Left renal pelvis (tissue), 4 donors: Measurements from ENCODE around the gene CYP4A11. TPM values are rescaled to one million over a fixed set of nuclear protein-coding genes. Genes with fewer than 3 reads are reported as not detected.
"Not testable (repeated sequence)": the region's sequence is repeated elsewhere in the genome, so short reads cannot be mapped to it uniquely, and the experiment has no call there.

ENCODE experiments used
- DNase-seq, 4 donors: peaks; one replicate each; pipeline ENCODE4 v3.0.0-alpha.2; 2013; ENCODE audit warnings: low read depth in 4 of 4, low spot score in 3 of 4
- polyA plus RNA-seq, 4 donors: library from polyadenylated mRNA; unstranded; fragments of 120-200 nt; gene quantifications; one replicate each; pipeline ENCODE4 v1.2.1, GENCODE V29; 2013; ENCODE audit not compliant: insufficient read length in 4 of 4

Gene CYP4A11, protein sequence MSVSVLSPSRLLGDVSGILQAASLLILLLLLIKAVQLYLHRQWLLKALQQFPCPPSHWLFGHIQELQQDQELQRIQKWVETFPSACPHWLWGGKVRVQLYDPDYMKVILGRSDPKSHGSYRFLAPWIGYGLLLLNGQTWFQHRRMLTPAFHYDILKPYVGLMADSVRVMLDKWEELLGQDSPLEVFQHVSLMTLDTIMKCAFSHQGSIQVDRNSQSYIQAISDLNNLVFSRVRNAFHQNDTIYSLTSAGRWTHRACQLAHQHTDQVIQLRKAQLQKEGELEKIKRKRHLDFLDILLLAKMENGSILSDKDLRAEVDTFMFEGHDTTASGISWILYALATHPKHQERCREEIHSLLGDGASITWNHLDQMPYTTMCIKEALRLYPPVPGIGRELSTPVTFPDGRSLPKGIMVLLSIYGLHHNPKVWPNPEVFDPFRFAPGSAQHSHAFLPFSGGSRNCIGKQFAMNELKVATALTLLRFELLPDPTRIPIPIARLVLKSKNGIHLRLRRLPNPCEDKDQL
- 10 to 100 TPM in 3 of 4 donors, 1 to 10 TPM in 1; 2.7 to 56.4 (median 32.6) TPM for polyA plus RNA-seq

DNA sequence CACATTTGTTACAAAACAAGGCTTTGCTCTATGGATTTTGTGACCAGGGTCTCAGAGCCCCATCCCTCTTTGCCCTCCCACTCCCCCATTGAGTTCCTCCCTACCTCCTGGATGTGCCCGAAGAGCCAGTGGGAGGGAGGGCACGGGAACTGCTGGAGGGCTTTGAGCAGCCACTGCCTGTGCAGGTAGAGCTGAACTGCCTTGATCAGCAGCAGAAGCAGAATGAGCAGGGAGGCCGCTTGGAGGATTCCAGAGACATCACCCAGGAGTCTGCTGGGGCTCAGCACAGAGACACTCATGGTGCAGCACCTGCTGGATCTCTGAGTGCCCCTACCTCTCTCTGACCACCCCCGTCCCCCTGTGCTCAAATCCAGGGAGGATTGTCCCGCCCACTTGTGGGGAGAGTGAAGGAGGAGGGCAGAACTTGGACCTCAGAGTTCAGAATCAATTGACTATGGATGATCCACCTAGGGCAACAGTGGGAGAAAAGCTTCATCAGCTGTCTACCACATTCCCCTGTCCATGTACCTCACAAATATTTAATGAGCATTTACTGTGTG is at the start of gene CYP4A11:
Gene CYP4A11, minus strand, starts transcription at position 342 of the 560 bp plus-strand sequence. Its CDS starts 43 bp downstream, at position 299.
- no peak for DNase-seq

DNA sequence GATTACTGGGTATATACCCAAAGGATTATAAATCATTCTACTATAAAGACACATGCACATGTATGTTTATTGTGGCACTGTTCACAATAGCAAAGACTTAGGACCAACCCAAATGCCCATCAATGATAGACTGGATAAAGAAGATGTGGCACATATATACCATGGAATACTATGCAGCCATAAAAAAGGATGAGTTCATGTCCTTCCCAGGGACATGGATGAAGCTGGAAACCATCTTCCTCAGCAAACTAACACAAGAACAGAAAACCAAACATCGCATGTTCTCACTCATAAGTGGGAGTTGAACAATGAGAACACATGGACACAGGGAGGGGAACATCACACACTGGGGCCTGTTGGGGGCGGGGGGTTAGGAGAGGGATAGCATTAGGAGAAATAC is 49.3 kb upstream of the CYP4A11 start:
- not testable (repeated sequence) for DNase-seq

DNA sequence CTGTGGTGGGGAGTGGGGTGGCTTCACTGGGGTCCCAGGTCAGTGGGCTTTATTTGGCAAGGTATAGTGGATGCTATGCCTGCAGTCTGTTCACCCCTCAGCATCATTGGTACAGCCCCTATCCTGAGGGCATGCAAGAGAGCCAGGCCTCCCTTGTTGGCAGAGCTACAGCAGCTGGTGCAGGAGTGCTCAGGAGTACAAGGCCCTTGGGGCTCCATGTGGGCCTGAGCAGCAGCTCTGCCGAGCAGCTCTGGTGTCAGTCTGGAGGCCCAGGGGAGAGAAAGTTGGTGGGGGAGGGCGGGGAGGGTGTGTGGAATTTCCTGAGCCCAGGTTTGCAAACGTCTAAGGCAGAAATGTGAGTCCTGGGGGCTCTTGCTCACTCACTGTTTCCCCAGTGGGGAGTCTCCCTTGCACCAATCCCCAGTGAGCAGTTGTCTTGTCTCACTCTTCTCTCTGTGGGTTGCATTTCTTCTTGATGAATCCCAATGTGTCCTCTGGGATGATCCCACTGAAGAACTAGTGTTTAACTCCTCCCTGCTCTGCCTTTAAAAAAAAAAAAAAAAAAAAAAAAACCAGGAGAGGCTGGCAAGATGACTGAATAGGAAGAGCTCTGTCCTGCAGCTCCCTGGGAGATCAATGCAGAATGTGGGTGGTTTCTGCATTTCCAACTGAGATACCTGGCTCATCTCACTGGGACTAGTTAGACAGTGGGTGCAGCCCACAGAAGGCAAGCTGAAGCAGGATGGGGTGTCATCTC is 42.7 kb upstream of the CYP4A11 start:
- DNase-seq, result no peak

DNA sequence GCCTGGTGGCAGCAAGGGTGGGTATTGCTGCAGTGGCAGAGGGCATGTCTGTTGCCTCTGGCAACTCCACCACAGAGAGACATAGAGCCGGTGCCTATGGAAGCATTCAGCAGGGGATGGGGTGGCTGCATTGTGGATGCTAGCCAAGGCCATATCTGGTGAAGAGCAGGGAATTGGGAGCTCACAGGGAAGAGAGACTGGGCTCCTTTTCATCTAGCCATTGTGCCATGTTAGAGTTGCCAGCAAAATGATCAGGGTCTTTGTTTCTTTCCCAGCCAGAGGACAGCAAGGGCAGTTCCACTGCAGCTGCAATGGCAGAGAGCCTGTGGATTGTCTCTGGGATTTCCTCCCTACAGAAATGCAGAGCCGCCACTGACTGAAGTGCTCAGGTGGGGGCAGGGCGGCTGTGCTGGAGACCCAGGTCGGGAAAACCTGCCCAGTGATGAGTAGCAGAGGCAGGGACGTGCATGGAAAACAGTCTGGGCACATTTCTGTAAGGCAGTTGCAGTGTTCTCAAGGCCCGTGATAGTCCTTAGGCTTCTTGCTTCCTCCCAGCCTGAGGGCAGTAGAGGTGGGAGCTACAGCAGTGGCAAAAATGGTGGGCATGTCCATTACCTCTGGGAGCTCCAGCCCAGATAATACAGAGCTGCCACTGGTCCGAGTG is 42.0 kb upstream of the CYP4A11 start:
- no peak for DNase-seq

DNA sequence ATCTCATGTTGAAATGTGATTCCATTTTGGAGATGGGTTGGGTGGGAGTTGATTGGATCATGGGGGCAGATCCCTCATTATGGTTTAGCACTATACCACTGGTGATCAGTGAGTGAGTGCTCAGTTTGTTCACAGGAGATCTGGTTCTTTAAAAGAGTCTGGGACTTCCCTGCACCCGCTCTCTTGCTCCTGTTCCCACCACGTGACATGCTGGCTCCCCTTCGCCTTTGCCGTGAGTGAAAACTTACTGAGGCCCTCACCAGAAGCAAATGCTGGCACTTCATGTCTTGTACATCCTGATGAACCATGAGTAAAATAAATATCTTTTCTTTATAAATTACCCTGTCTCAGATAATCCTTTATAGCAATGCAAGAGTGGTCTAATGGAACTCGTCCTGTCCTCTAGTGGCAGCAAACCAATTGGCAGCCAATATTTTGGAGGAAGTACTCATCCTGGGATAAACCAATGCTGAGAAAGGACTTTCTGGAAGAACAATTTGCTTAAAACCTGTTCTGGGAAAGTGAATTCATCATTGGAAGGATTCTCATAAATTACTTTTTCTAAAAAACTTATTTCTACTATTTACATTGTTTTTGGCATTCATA is 27.8 kb upstream of the CYP4A11 start:
- DNase-seq, result no peak

DNA sequence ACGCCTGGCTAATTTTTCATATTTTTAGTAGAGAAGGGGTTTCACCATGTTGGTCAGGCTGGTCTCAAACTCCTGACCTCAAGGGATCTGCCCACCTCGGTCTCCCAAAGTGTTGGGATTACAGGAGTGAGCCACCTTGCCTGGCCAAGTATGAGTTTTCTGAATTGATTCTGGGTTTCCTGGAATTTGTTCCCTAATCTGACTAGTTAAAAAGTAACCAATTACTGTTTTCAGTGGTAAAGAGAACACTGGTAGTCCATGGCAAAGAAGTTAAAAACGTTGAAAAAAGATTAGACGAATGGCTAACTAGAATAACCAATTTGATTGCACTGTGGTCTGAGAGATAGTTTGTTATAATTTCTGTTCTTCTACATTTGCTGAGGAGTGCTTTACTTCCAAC is 21.0 kb upstream of the CYP4A11 start:
- not testable (repeated sequence) for DNase-seq

DNA sequence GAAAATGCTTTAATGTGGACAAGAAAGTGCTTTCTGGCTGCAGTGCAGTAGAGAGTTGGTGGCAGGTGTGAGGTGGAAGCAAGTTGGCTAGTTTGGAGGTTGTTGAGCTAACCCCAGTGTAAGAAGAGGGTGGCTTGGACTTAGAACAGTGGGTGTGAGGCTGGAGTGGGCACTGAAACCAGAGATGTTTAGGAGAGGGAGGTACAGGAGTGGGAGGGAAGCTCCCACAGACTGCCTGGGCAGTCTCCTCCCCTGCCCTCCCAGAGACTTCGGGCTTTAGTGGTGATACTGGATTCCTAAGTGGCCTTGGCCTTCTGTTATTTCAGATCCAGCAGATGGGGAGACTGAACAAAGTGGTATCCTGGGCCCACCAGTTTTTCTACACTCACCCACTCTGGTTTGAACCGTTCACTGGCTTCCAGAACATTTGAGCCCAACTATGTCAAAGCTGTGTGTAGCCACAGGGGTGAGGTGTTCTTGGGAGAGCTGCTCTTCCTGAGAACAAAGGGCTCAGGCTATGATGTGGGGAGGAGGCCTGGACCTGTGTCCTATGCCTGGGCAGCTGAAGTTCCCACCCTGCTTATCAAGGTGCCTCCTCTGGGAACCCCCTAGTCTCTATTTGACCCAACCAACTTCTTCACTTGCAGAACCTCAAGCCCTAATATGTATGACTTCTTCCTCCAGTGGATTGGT is 19.9 kb upstream of the CYP4A11 start:
- DNase-seq, result no peak

DNA sequence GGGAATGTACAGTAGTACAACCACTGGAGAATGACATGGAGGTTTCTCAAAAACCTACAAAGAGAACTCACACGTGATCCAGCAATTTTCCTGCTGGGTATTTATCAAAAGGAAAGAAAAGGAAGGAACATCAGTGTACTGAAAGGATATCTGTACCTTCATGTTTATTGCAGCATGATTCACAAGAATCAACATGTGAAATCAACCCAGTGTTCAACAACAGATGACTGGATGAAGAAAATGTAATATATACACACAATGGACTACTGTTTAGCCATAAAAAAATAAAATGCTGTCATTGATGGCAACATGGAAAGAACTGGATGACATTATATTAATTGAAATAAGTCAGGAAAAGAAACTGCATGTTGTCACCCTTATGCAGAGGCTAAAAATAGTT is 19.0 kb upstream of the CYP4A11 start:
- DNase-seq, result no peak

DNA sequence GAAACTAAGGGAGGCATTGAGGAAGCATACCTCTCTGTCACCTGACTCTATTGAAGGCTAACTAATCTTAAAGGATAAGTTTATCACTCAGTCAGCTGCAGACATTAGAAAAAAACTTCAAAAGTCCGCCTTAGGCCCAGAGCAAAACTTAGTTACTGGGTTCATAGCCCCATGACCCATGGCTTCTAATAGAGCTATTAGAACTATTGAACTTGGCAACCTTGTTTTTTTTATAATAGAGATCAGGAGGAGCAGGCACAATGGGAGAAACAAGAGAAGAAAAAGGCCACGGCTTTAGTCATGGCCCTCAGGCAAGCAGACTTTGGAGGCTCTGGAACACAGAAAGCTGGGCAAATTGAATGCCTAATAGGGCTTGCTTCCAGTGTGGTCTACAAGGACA is 13.8 kb upstream of the CYP4A11 start:
- DNase-seq, result not testable (repeated sequence)

DNA sequence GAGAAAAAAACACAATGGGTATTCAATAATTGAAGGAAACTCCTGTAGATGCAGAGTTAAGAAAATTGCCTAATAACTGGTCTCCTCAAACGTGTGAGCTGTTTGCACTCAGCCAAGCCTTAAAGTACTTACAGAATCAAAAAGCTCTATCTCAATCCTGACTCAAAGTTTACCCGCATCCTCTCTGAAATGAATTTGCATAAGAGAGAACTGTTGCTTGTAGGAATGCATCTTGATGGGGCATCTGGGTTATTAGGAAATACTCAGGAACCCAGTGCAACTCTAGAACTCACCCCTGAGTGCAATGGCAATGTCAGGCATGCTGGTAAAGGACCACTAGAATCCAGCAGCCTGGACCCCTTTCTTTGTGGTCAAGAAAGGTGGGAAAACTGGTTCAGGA is 12.6 kb upstream of the CYP4A11 start:
- DNase-seq, result not testable (repeated sequence)

DNA sequence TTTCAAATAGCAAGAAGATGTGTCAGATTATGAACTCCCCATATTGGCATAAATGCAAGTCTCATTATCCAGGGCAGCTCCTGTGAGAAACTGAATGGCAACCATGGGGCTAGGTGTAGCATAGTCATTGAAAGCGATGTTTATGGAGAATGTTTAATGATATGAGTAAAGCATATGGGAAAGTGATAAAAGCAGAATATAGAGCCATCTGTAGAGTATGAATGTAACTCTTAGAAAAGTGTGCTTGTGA is 8.1 kb upstream of the CYP4A11 start:
- DNase-seq, result not testable (repeated sequence)

DNA sequence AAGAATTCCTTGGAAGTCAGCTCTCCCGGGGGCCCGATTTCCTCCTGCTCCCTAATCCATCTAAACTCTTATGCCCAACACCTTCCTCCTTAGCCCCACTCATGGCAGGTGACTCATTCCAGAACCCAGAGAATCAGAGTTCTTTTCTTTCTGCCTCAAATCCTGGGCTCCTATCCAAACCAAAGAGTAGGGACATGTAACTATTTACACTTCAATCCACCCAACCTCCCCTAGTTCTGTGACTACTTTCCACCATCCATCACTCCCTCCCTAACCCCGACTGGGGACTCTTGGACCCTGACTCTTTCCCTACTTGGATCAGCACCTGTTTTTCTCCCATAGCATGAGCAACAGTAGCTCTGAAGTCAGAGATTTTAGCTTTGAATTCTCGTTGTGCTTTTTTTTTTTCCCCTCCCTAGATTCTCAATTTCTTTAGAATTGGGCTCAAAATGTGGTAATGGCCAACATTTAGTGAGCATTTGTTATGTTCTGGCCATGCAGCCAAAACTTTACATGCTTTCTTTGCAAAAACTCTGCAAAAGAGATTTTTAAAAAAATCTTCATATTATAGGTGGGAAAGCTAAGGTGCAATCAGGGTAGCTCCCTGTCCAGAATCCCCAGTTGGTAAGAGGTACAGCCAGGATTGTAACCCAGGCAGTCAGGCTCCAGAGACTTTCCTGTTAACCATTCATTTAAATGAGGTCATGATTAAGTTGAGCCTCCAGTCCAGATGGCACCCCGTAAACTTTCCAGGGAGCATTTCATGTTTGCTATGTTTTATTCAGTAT is 7.5 kb upstream of the CYP4A11 start:
- no peak for DNase-seq

DNA sequence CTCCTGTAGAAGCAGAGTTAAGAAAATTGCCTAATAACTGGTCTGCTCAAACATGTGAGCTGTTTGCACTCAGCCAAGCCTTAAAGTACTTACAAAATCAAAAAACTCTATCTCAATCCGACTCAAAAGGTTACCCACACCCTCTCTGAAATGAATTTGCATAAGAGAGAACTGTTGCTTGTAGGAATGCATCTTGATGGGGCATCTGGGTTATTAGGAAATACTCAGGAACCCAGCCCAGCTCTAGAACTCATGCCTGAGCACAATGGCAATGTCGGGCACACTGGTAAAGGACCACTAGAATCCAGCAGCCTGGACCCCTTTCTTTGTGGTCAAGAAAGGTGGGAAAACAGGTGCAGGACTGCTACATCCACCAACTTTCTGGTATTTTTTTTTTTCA is 6.4 kb upstream of the CYP4A11 start:
- not testable (repeated sequence) for DNase-seq

DNA sequence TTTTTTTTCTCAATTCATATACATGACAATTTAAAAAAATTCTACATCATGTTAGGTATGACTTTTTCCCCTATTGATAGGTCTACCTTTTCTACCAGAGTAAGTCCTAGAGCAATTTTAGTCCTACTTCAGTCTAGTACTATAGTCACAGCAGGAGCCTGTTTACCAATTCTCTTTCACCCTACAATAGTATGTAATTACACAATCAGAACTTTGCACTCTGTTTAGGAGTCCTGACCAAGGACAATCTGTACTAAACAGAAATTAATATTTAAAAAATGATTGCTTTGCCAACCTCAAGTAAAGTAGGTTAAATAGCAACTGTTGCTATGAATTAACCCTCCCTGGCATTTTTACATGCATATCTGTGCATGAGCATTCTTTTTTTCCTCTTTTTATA is 810 bp upstream of the CYP4A11 start:
- no peak for DNase-seq

DNA sequence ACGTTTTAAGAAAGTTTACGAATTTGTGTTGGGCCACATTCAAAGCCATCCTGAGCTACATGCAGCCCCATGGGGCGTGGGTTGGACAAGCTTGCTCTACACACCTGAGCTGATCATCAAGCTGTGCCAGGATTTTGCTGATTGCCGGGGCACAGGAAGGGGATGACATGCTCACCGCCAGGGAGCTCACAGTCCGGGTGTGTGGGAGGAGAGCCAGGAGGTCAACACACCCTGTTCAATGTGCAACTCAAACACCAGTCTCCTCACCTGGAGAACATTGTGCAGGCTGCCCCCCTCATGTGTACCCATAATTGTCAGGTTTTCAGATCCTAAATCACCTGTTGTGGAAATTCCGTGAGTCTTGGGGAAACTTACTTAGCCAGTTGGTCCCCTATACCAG is 969 bp downstream of the CYP4A11 start:
- no peak for DNase-seq

DNA sequence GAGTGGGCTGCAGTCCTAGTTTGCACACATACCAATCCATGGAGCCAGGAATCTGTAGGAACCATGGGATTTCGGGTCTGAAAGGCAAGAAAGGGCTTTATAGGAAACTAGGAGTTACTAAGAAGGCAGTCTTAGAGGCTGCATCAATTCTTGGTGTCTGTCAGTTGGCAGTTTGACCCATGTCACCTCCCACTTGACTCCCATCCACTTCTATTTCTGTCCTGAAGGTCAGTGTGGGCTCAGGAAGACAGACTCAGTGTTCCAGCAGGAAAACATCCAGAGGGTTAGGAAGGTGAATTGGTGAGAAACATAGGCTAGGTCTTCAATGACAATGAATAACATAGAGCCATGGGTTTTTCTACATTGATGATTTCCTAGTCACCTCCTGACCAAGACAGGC is 4.0 kb downstream of the CYP4A11 start:
- DNase-seq, result no peak

DNA sequence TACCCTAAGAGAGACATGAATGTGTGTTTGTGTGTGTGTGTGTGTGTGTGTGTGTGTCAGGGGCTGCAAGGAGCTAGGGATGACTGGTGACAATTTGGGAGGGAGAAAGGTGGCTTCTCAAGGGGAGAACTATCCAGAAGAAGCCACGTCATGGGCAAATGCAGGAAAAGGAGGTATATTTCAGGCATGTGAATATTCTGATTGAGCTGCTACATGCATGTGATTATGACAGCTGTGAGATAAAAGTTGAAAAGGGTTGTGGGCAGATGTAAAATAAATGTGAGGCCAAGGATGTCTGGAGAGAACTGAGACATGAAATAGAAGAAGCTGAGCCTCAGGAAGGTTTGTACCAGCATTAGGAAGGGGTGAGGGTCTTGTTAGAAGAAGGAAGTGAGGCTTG is 4.5 kb downstream of the CYP4A11 start:
- no peak for DNase-seq

DNA sequence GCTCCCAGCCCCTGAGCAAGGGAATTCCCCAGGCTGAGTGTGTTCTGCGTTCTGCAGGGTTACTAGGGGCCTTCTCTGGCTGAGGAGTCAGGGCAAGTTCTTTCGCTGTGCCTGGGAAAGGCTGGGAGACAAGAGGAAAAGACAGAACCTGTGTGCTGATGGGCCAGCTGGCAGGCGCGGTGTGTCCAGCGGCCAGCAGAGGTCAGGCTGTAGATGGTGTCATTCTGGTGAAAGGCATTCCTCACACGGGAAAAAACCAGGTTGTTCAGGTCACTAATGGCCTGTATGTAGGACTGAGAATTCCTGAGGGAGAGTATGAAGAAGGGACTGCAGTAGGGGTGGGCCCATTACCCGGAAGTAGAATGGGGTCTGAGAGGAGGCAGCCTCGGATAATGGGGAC is 6.4 kb downstream of the CYP4A11 start:
- not testable (repeated sequence) for DNase-seq

DNA sequence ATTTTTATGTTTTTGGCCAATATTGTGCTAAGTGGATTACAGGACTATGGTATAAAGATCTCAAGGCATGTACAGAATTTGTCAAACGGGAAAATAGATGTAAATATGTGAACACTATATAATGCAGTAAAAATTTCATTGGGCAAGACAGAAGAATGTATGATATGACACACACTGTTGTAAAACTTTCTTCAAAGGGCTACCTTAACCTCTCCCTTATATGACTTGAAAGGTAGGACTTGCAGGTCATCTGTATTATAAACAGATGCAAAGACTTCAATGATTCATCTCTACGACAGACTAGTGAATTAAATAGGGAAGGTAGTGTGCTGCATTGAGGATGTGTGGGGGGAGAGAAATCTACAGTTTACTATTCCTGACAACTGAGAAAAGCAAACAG is 9.3 kb downstream of the CYP4A11 start:
- DNase-seq, result not testable (repeated sequence)
